H1 (cell line): Measurements from ENCODE around the gene JMJD1C. TPM values are rescaled to one million over a fixed set of nuclear protein-coding genes. Genes with fewer than 3 reads are reported as not detected.

Experiments
- CTCF ChIA-PET: fragments of 300-600 bp; sonication (Branson Sonifier 250); formaldehyde crosslinking; loops from one replicate; lab custom pipeline; 2021; ENCODE audit not compliant: partially characterized antibody; lab: Charles Lee
- POLR2A ChIA-PET: fragments of 300-600 bp; sonication (Branson Sonifier 250); formaldehyde crosslinking; loops from one replicate; lab custom pipeline; 2021; ENCODE audit warnings: inconsistent platforms; ENCODE audit not compliant: partially characterized antibody; lab: Charles Lee
- DNase-seq, 2 experiments: peaks; one replicate each; pipeline versions ENCODE4 v3.0.0 to v3.0.0-alpha.2; 2010 to 2022; ENCODE audit warnings: low spot score in 2 of 2, low read depth in 1 of 2, mixed read lengths in 1 of 2
- FAIRE-seq: peaks from 2 replicates; lab custom pipeline; 2011; peaks lifted over from hg19 to GRCh38; lab: Jason Lieb, UNC
- H2AFZ ChIP-seq: 2 replicates; pipeline ENCODE4 v1.8.1; 2012; ENCODE audit warnings: low read length, inconsistent platforms
- H2AK5ac ChIP-seq: 2 replicates; pipeline ENCODE4 v1.6.1; 2013; ENCODE audit warnings: low read depth, low read length
- H2BK120ac ChIP-seq: replicated peaks from 2 replicates; pipeline ENCODE3; 2013; ENCODE audit warnings: low read depth, low read length, inconsistent platforms
- H2BK12ac ChIP-seq: 2 replicates; pipeline ENCODE4 v1.6.1; 2013; ENCODE audit warnings: low read depth, low read length
- H2BK15ac ChIP-seq: 2 replicates; pipeline ENCODE4 v1.6.1; 2013; ENCODE audit warnings: low read length
- H2BK20ac ChIP-seq: 2 replicates; pipeline ENCODE4 v1.6.1; 2013; ENCODE audit warnings: low read length
- H2BK5ac ChIP-seq: 2 replicates; pipeline ENCODE4 v1.6.1; 2013; ENCODE audit warnings: low read depth, low read length
- H3K14ac ChIP-seq: 2 replicates; pipeline ENCODE4 v1.6.1; 2013; ENCODE audit warnings: inconsistent platforms; ENCODE audit not compliant: insufficient read length
- H3K18ac ChIP-seq: 2 replicates; pipeline ENCODE4 v1.6.1; 2013; ENCODE audit warnings: low read length; ENCODE audit errors: extremely low read depth
- H3K23ac ChIP-seq: 2 replicates; pipeline ENCODE4 v1.6.1; 2013; ENCODE audit warnings: inconsistent platforms; ENCODE audit not compliant: insufficient read length
- H3K23me2 ChIP-seq: 2 replicates; pipeline ENCODE4 v1.6.1; 2013; ENCODE audit warnings: low read depth, low read length
- H3K27ac ChIP-seq: 2 replicates; pipeline ENCODE4 v1.6.1; 2011; ENCODE audit warnings: low read depth, low read length, inconsistent platforms
- H3K27me3 ChIP-seq, 4 experiments: replicated peaks in 1 of 4; 1 replicate in 1 of 4; 2 replicates in 3 of 4; pipeline versions ENCODE4 v1.6.1 to v1.8.1; 2011 to 2013; ENCODE audit warnings: low read length in 3 of 4, mild to moderate bottlenecking in 3 of 4, inconsistent platforms in 2 of 4, mixed read lengths in 2 of 4, moderate library complexity in 1 of 4; ENCODE audit not compliant: control insufficient read depth in 3 of 4, insufficient read depth in 3 of 4; ENCODE audit errors: extremely low read depth in 1 of 4
- H3K36me3 ChIP-seq, 4 experiments: 2 replicates each; pipeline versions ENCODE4 v1.6.1 to v1.8.1; 2011 to 2013; ENCODE audit warnings: mild to moderate bottlenecking in 4 of 4, low read length in 3 of 4, moderate library complexity in 2 of 4, control low read depth in 1 of 4, inconsistent platforms in 1 of 4; ENCODE audit not compliant: insufficient read depth in 4 of 4, control insufficient read depth in 2 of 4
- H3K4ac ChIP-seq: replicated peaks from 2 replicates; pipeline ENCODE3; 2013; ENCODE audit warnings: low read length, low read depth, mixed read lengths, inconsistent platforms; ENCODE audit not compliant: insufficient read length
- H3K4me1 ChIP-seq, 4 experiments: replicated peaks in 1 of 4; 1 replicate in 1 of 4; 2 replicates in 3 of 4; pipeline versions ENCODE4 v1.6.1 to v1.8.1; 2011 to 2013; ENCODE audit warnings: low read length in 3 of 4, inconsistent platforms in 2 of 4, mixed read lengths in 1 of 4; ENCODE audit not compliant: insufficient read depth in 4 of 4, control insufficient read depth in 3 of 4
- H3K4me2 ChIP-seq, 2 experiments: 2 replicates each; pipeline versions ENCODE4 v1.6.1 to v1.8.1; 2011 to 2013; ENCODE audit warnings: low read depth in 2 of 2, low read length in 2 of 2, control low read depth in 1 of 2, inconsistent platforms in 1 of 2, mild to moderate bottlenecking in 1 of 2; ENCODE audit not compliant: insufficient read depth in 1 of 2
- H3K4me3 ChIP-seq, 4 experiments: fragments of 200-600, 300-600 bp in 1 of 4; sonication (generic), shearing (Covaris generic), sonication (Bioruptor Twin) in 1 of 4; 2 replicates each; pipeline versions ENCODE4 v1.5.1 to v1.8.1; 2011 to 2016; ENCODE audit warnings: low read length in 4 of 4, low read depth in 3 of 4, control low read depth in 2 of 4, inconsistent platforms in 2 of 4, mild to moderate bottlenecking in 2 of 4, mixed read lengths in 1 of 4, moderate library complexity in 1 of 4; ENCODE audit not compliant: insufficient read depth in 2 of 4; ENCODE audit errors: extremely low read depth in 1 of 4
- H3K56ac ChIP-seq: replicated peaks from 2 replicates; pipeline ENCODE3; 2013; ENCODE audit warnings: low read depth, mild to moderate bottlenecking, mixed read lengths, low read length, inconsistent platforms; ENCODE audit not compliant: insufficient read length
- H3K79me1 ChIP-seq: 2 replicates; pipeline ENCODE4 v1.6.1; 2013; ENCODE audit warnings: low read depth, low read length, control low read depth
- H3K79me2 ChIP-seq, 2 experiments: 2 replicates each; pipeline versions ENCODE4 v1.6.1 to v1.8.1; 2012 to 2013; ENCODE audit warnings: low read length in 2 of 2, mild to moderate bottlenecking in 2 of 2, inconsistent platforms in 1 of 2; ENCODE audit not compliant: insufficient read depth in 2 of 2, control insufficient read depth in 1 of 2
- H3K9ac ChIP-seq, 4 experiments: replicated peaks in 1 of 4; 1 replicate in 1 of 4; 2 replicates in 3 of 4; pipeline versions ENCODE4 v1.6.1 to v1.8.1; 2011 to 2013; ENCODE audit warnings: low read depth in 3 of 4, low read length in 3 of 4, control low read depth in 2 of 4, mild to moderate bottlenecking in 2 of 4, moderate library complexity in 2 of 4, inconsistent platforms in 1 of 4; ENCODE audit errors: extremely low read depth in 1 of 4
- H3K9me3 ChIP-seq, 2 experiments: 2 replicates each; pipeline versions ENCODE4 v1.6.1 to v1.8.1; 2012 to 2013; ENCODE audit warnings: mild to moderate bottlenecking in 2 of 2, moderate library complexity in 2 of 2, control low read depth in 1 of 2, inconsistent platforms in 1 of 2, low read depth in 1 of 2, low read length in 1 of 2, mixed read lengths in 1 of 2; ENCODE audit not compliant: insufficient read depth in 2 of 2
- H4K20me1 ChIP-seq, 2 experiments: replicated peaks in 1 of 2; 2 replicates each; pipeline versions ENCODE3 to v1.8.1; 2011 to 2013; ENCODE audit warnings: inconsistent platforms in 2 of 2, low read length in 2 of 2, mild to moderate bottlenecking in 1 of 2; ENCODE audit not compliant: insufficient read depth in 2 of 2, control insufficient read depth in 1 of 2
- H4K5ac ChIP-seq: 2 replicates; pipeline ENCODE4 v1.6.1; 2013; ENCODE audit warnings: low read length, low read depth, mixed read lengths, inconsistent platforms; ENCODE audit not compliant: insufficient read length
- H4K8ac ChIP-seq: 2 replicates; pipeline ENCODE4 v1.8.0; 2013; ENCODE audit warnings: mild to moderate bottlenecking, moderate library complexity, low read length, inconsistent platforms; ENCODE audit not compliant: insufficient read depth; ENCODE audit errors: extremely low read depth
- H4K91ac ChIP-seq: replicated peaks from 2 replicates; pipeline ENCODE3; 2013; ENCODE audit warnings: low read length, mixed read lengths, inconsistent platforms; ENCODE audit not compliant: insufficient read length
- CEBPB ChIP-seq: IDR thresholded peaks from 2 replicates; pipeline ENCODE4 v1.6.1; 2012; ENCODE audit warnings: low read depth, low read length
- CREB1 ChIP-seq: IDR thresholded peaks from 2 replicates; pipeline ENCODE4 v1.6.1; 2012; ENCODE audit warnings: inconsistent platforms
- GABPA ChIP-seq: IDR thresholded peaks from 2 replicates; pipeline ENCODE4 v1.6.1; 2011; ENCODE audit warnings: mild to moderate bottlenecking, low read length, moderate library complexity, borderline replicate concordance; ENCODE audit not compliant: insufficient read depth
- HDAC2 ChIP-seq, 2 experiments: fragments of 300-600 bp in 1 of 2; sonication (generic) in 1 of 2; IDR thresholded peaks; 2 replicates each; pipeline ENCODE4 v1.6.1; 2011 to 2012; ENCODE audit warnings: low read depth in 2 of 2, low read length in 2 of 2, mild to moderate bottlenecking in 2 of 2, moderate library complexity in 2 of 2, borderline replicate concordance in 1 of 2, inconsistent platforms in 1 of 2
- JUN ChIP-seq: IDR thresholded peaks from 2 replicates; pipeline ENCODE4 v1.6.1; 2011; ENCODE audit warnings: low read depth, mild to moderate bottlenecking, improper control_type of control experiment, low read length
- KDM4A ChIP-seq: IDR thresholded peaks from one replicate; pipeline ENCODE4 v1.7.1; 2012; ENCODE audit warnings: low read depth, mild to moderate bottlenecking, moderate library complexity, low read length, inconsistent platforms; ENCODE audit not compliant: severe bottlenecking
- PHF8 ChIP-seq: fragments of 200-600 bp; sonication (generic); conservative IDR thresholded peaks from 2 replicates; pipeline ENCODE4 v1.7.1; 2012; ENCODE audit warnings: low read depth, mild to moderate bottlenecking, inconsistent platforms, low read length, moderate library complexity
- RBBP5 ChIP-seq: IDR thresholded peaks from 2 replicates; pipeline ENCODE4 v1.7.1; 2012; ENCODE audit warnings: low read depth, mild to moderate bottlenecking, inconsistent platforms, low read length, moderate library complexity, borderline replicate concordance
- RNF2 ChIP-seq: fragments of 200-900, 300-1000 bp; sonication (generic); IDR thresholded peaks from 2 replicates; pipeline ENCODE4 v1.7.1; 2016; ENCODE audit warnings: borderline replicate concordance, low read depth, mild to moderate bottlenecking, antibody characterized with exemption, low read length; ENCODE audit not compliant: poor library complexity, severe bottlenecking; ENCODE audit errors: missing control alignments
- TAF1 ChIP-seq: IDR thresholded peaks from 2 replicates; pipeline ENCODE4 v1.6.1; 2011; ENCODE audit warnings: mild to moderate bottlenecking, low read depth, low read length
- TCF12 ChIP-seq: IDR thresholded peaks from 2 replicates; pipeline ENCODE4 v1.6.1; 2011; ENCODE audit warnings: low read depth, mild to moderate bottlenecking, low read length
- WGBS, 2 experiments: shearing (Covaris generic) in 1 of 2; methylation state at CpG; one replicate each; pipeline versions ENCODE4 v1.1.6 to v1.1.7; 2013 to 2015; ENCODE audit warnings: low lambda C conversion rate in 2 of 2, mixed read lengths in 2 of 2, inconsistent platforms in 1 of 2, low coverage in 1 of 2, missing lambda C conversion rate in 1 of 2; ENCODE audit not compliant: insufficient replicate concordance in 2 of 2, insufficient coverage in 1 of 2, insufficient read length in 1 of 2; ENCODE audit errors: extremely low coverage in 1 of 2, missing lambda C conversion rate in 1 of 2; 5-methylcytosine and 5-hydroxymethylcytosine counted together
- polyA plus RNA-seq, 7 experiments: library from polyadenylated mRNA; depleted of rRNA in 3 of 7; stranded (reverse) in 5 of 7; unstranded in 2 of 7; fragments of >200 nt in 5 of 7; fragments of 200-250 nt in 2 of 7; gene quantifications; 1 replicate in 5 of 7; 2 replicates in 1 of 7; 4 replicates in 1 of 7; pipeline versions ENCODE4 v1.2.1 to v1.2.3, GENCODE V29; 2011 to 2013; ENCODE audit warnings: missing spikeins in 2 of 7, mixed read lengths in 2 of 7
- total RNA-seq: library from RNA; stranded (reverse); fragmentation: NEBNext Ultra II Directional; extraction: Animal tissue kit (Norgen Biotek cat#: 25700); gene quantifications from 2 replicates; pipeline ENCODE4 v1.2.1, GENCODE V29; 2021
- TF ChIP-seq, protein P1 (sequence below): IDR thresholded peaks from 2 replicates; pipeline ENCODE4 v1.6.1; 2012; ENCODE audit warnings: inconsistent platforms

The JMJD1C gene
- total and polyA plus RNA-seq, 2 of the 8 experiments (the other 6 are each of a cell fraction or from before 2014, with no cell fraction given) = 54.5 to 210 TPM

DNA sequence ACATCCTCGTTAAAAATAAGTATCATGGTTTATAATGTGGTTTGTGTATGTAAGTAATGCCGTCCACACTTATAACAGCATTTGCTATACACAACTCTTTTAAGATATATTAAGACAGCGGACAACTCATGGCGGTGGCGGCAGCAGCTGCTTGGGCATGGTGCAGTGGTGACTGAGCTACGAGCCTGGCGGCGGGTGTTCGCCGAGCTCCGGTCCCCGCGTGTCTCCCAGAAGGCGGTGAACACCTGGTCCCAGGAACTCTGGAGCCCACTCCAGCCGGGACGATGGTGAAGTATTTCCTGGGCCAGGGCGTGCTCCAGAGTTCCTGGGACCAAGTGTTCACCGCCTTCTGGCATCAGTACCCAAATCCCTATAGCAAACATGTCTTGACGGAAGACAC lies 38.8 kb downstream of the JMJD1C start:
- no peak overlapping the region for H3K23ac ChIP-seq
- H3K27ac ChIP-seq = no peak overlapping the region
- H3K4me1 ChIP-seq = peaks cover 0 to 9% (median 1%) of the 10 kb centered on the region in 4 experiments; a peak in 2 of 7 replicates
- H4K5ac ChIP-seq = no peak overlapping the region
- no peak overlapping the region for H3K56ac ChIP-seq
- no peak overlapping the region for H3K18ac ChIP-seq
- H3K9me3 ChIP-seq = no peaks in the 10 kb centered on the region
- no peak overlapping the region for H2BK120ac ChIP-seq
- no peak overlapping the region; the same call in 1 of the 2 replicates for H4K8ac ChIP-seq
- H2AK5ac ChIP-seq = no peak overlapping the region
- H3K9ac ChIP-seq = no peak overlapping the region
- H3K14ac ChIP-seq = no peak overlapping the region
- H4K91ac ChIP-seq = no peak overlapping the region
- no peak overlapping the region for H3K4me2 ChIP-seq
- peaks cover 4 to 96% of the 10 kb centered on the region in 2 experiments for H3K79me2 ChIP-seq
- ChIA-PET POLR2A (no interaction called here), CTCF (no interaction called here)
- no peak overlapping the region for H3K4ac ChIP-seq
- H2BK20ac ChIP-seq = no peak overlapping the region
- no peak overlapping the region for H2AFZ ChIP-seq
- 92% methylated on average over 19 of the region's 19 CpGs; no CpG with 5 or more reads in 1 of the 2 experiments for WGBS, 2 experiments
- no peaks in the 10 kb centered on the region for H3K27me3 ChIP-seq
- FAIRE-seq (no peak), DNase-seq (no peak)
- H2BK15ac ChIP-seq = no peak overlapping the region
- no peak overlapping the region for H2BK12ac ChIP-seq
- H3K23me2 ChIP-seq = no peaks in the 10 kb centered on the region; the same call in 1 of the 2 replicates
- no peaks in the 10 kb centered on the region for H3K79me1 ChIP-seq
- H2BK5ac ChIP-seq = no peak overlapping the region
- peaks cover 0 to 2% of the 10 kb centered on the region in 2 experiments for H4K20me1 ChIP-seq
- H3K36me3 ChIP-seq = no peaks in the 10 kb centered on the region
- H3K4me3 ChIP-seq = no peak overlapping the region
- TF ChIP-seq CREB1 (no peak), TCF12 (no peak), TAF1 (no peak), KDM4A (no peak), HDAC2 (IDR thresholded peaks at IDR 0.05; ENCODE audit: borderline replicate concordance in 1 of 2, low read depth in 2 of 2, low read length in 2 of 2) (no peak), PHF8 (no peak), CEBPB (no peak), RNF2 (no peak), RBBP5 (no peak), GABPA (no peak), JUN (no peak)
- TF ChIP-seq, protein P1, sequence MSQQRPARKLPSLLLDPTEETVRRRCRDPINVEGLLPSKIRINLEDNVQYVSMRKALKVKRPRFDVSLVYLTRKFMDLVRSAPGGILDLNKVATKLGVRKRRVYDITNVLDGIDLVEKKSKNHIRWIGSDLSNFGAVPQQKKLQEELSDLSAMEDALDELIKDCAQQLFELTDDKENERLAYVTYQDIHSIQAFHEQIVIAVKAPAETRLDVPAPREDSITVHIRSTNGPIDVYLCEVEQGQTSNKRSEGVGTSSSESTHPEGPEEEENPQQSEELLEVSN = no peak
